HepG2 (cell line): ENCODE measurements around the gene NEK7. TPM values are rescaled to one million over a fixed set of nuclear protein-coding genes. Genes with fewer than 3 reads are reported as not detected.
A peak's percentile ranks its signal among the peaks of the same experiment; 100 is the strongest.

ENCODE experiments used
- DR1 ChIP-seq: sonication (generic); formaldehyde crosslinking; IDR thresholded peaks from 2 replicates; pipeline ENCODE4 v1.8.0; 2021; ENCODE audit warnings: mild to moderate bottlenecking, missing genetic modification reagents, inconsistent platforms
- HNRNPH1 ChIP-seq: fragments of 200-400 bp; formaldehyde crosslinking; optimal IDR thresholded peaks from 2 replicates; pipeline ENCODE3; 2017; ENCODE audit warnings: mild to moderate bottlenecking, low read depth, low read length
- IRF2 ChIP-seq: IDR thresholded peaks from 2 replicates; pipeline ENCODE4 v1.6.1; 2018; ENCODE audit warnings: missing genetic modification reagents, missing compliant biosample characterization
- LCORL ChIP-seq, 2 experiments: fragments of 450-650 bp in 1 of 2; sonication (generic) in 1 of 2; formaldehyde crosslinking in 1 of 2; IDR thresholded peaks; 2 replicates each; pipeline versions ENCODE4 v1.5.0 to v1.6.1; 2017 to 2020; ENCODE audit warnings: antibody characterized with exemption in 1 of 2, missing genetic modification reagents in 1 of 2
- NCOR1 ChIP-seq: fragments of 200-600 bp; sonication (generic); IDR thresholded peaks from 2 replicates; pipeline ENCODE4 v1.7.0; 2017; ENCODE audit warnings: antibody characterized with exemption, low read length, borderline replicate concordance
- POLR2A ChIP-seq, 2 experiments: IDR thresholded peaks; 2 replicates each; pipeline ENCODE4 v1.6.1; 2011; ENCODE audit warnings: low read depth in 2 of 2, low read length in 2 of 2, mild to moderate bottlenecking in 1 of 2, moderate library complexity in 1 of 2; ENCODE audit not compliant: insufficient read depth in 1 of 2
- SP2 ChIP-seq: sonication (generic); formaldehyde crosslinking; IDR thresholded peaks from 2 replicates; pipeline ENCODE4 v1.5.1; 2020; ENCODE audit warnings: mild to moderate bottlenecking, missing genetic modification reagents
- SP4 ChIP-seq: sonication (generic); formaldehyde crosslinking; IDR thresholded peaks from 2 replicates; pipeline ENCODE4 v1.8.1; 2023; ENCODE audit warnings: mild to moderate bottlenecking, missing genetic modification reagents
- SRY ChIP-seq: sonication (generic); formaldehyde crosslinking; IDR thresholded peaks from 2 replicates; pipeline ENCODE4 v1.8.0; 2022; ENCODE audit warnings: mild to moderate bottlenecking, missing genetic modification reagents
- ZHX2 ChIP-seq, 2 experiments: sonication (generic) in 1 of 2; formaldehyde crosslinking in 1 of 2; IDR thresholded peaks; 2 replicates each; pipeline versions ENCODE4 v1.6.1 to v1.9.0; 2014 to 2022; ENCODE audit warnings: antibody characterized with exemption in 1 of 2, borderline replicate concordance in 1 of 2, inconsistent platforms in 1 of 2, low read depth in 1 of 2, missing genetic modification reagents in 1 of 2
- ZNF263 ChIP-seq: sonication (generic); formaldehyde crosslinking; IDR thresholded peaks from 2 replicates; pipeline ENCODE4 v1.4.0; 2020; ENCODE audit warnings: missing genetic modification reagents
- ZNF333 ChIP-seq: sonication (generic); formaldehyde crosslinking; IDR thresholded peaks from 2 replicates; pipeline ENCODE4 v1.4.0; 2020; ENCODE audit warnings: mild to moderate bottlenecking, missing genetic modification reagents, borderline replicate concordance
- ZNF335 ChIP-seq: sonication (generic); formaldehyde crosslinking; IDR thresholded peaks from 2 replicates; pipeline ENCODE4 v1.4.0; 2020; ENCODE audit warnings: missing genetic modification reagents
- ZNF501 ChIP-seq: sonication (generic); formaldehyde crosslinking; IDR thresholded peaks from 2 replicates; pipeline ENCODE4 v1.5.1; 2020; ENCODE audit warnings: mild to moderate bottlenecking, moderate library complexity, missing genetic modification reagents
- ZNF788 ChIP-seq: sonication (generic); formaldehyde crosslinking; IDR thresholded peaks from 2 replicates; pipeline ENCODE4 v1.5.0; 2020; ENCODE audit warnings: mild to moderate bottlenecking, missing genetic modification reagents, borderline replicate concordance
- polyA plus RNA-seq, 8 experiments: library from polyadenylated mRNA; depleted of rRNA in 3 of 8; stranded (reverse) in 7 of 8; unstranded in 1 of 8; fragments of >200 nt; fragmentation: Illumina TruSeq in 4 of 8; extraction: Trizol in 4 of 8; gene quantifications; 2 replicates each; pipeline versions ENCODE4 v1.2.1 to v1.2.3, GENCODE V29; 2011 to 2016; ENCODE audit warnings: low read depth in 4 of 8, missing spikeins in 1 of 8, mixed read lengths in 1 of 8; ENCODE audit not compliant: insufficient read depth in 1 of 8
- total RNA-seq, 5 experiments: library from RNA; depleted of rRNA; stranded (reverse); fragments of >200 nt; fragmentation: Illumina TruSeq; extraction: Trizol; gene quantifications; 2 replicates each; pipeline ENCODE4 v1.2.3, GENCODE V29; 2016; ENCODE audit warnings: low read depth in 1 of 5
- TF ChIP-seq, protein P1 (sequence below): sonication (generic); formaldehyde crosslinking; IDR thresholded peaks from 2 replicates; pipeline ENCODE4 v1.5.0; 2020; ENCODE audit warnings: missing genetic modification reagents, mild to moderate bottlenecking, borderline replicate concordance
- TF ChIP-seq, protein P2 (sequence below): sonication (generic); formaldehyde crosslinking; IDR thresholded peaks from 2 replicates; pipeline ENCODE4 v1.4.0; 2020; ENCODE audit warnings: missing genetic modification reagents
- TF ChIP-seq, protein P3 (sequence below): sonication (generic); formaldehyde crosslinking; IDR thresholded peaks from 2 replicates; pipeline ENCODE4 v1.5.0; 2020; ENCODE audit warnings: missing genetic modification reagents

Gene NEK7
- total and polyA plus RNA-seq, 2 of the 13 experiments (the other 11 are each of a cell fraction or from before 2014, with no cell fraction given): 18.1 to 19.2 TPM

DNA sequence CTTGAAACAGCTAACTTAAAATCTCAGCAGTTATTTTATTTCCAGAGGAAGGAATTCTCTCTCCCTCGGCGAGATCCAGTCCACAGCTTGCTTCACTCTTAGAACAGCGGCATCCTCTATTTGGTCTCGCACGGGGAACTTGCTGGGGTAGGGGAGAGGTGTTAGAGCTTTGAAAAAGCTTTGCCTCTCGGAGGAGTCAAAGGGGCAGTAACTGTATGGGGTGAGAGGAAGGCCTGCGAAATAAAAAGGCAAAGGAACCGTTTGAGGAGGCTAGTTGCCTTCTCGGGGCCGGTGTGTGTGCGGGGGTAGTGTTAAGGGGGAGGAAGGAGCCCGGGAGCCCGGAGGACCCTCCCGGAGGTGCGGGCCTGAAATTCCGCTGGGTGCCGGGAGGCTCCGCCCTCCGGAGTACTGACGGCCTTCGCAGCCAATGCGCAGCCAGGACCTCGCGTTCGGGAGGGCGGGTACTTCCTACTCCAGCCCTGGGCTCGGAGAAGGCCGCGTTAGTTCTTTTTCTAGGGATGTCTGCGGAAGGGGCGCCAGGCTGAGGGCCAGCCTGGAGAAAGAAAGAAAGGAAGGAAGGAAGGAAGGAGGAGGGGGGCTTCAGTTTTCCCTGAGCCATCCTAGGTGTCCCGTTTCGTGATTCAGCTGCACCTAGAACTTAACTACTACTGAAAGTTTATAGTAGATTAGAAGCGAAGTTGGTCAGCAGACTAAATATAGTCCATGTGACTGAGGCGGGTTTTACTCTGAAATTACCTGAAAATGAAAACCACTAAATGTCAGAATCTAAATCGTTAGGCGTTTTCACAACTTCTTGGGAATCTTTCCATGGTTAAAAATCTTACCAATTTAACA is 2.2 kb downstream of the NEK7 start (continued):
- TF ChIP-seq ZHX2 (IDR thresholded peaks at IDR 0.05; ENCODE audit: low read depth) (no peak), ZHX2 (CRISPR knock-in tag; IDR thresholded peaks at IDR 0.05; ENCODE audit: borderline replicate concordance) (no peak), LCORL (IDR thresholded peaks at IDR 0.05) (no peak), LCORL (CRISPR knock-in tag; IDR thresholded peaks at IDR 0.05) (no peak), ZNF788 (CRISPR knock-in tag) (peak; percentile 75; the same call in 1 of the 2 replicates), IRF2 (CRISPR knock-in tag) (no peak), ZNF263 (CRISPR knock-in tag) (no peak; the same call in 1 of the 2 replicates), ZNF501 (peak; percentile 42), POLR2A (IDR thresholded peaks at IDR 0.05; ENCODE audit: insufficient read depth in 1 of 2, low read depth in 2 of 2, low read length in 2 of 2) (peak; percentile 82 to 88), DR1 (CRISPR knock-in tag) (peak; percentile 67; the same call in 1 of the 2 replicates), NCOR1 (no peak), ZNF333 (CRISPR knock-in tag) (no peak), HNRNPH1 (no peak), SP4 (CRISPR knock-in tag) (peak; percentile 62), SRY (CRISPR knock-in tag) (no peak), SP2 (CRISPR knock-in tag) (peak; percentile 92), ZNF335 (CRISPR knock-in tag) (peak; percentile 51; the same call in 1 of the 2 replicates)
- TF ChIP-seq, protein P1, sequence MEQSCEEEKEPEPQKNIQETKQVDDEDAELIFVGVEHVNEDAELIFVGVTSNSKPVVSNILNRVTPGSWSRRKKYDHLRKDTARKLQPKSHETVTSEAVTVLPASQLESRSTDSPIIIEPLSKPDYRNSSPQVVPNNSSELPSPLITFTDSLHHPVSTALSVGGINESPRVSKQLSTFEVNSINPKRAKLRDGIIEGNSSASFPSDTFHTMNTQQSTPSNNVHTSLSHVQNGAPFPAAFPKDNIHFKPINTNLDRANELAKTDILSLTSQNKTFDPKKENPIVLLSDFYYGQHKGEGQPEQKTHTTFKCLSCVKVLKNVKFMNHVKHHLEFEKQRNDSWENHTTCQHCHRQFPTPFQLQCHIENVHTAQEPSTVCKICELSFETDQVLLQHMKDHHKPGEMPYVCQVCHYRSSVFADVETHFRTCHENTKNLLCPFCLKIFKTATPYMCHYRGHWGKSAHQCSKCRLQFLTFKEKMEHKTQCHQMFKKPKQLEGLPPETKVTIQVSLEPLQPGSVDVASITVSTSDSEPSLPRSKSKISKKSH (CRISPR knock-in tag): no peak
- TF ChIP-seq, protein P2, sequence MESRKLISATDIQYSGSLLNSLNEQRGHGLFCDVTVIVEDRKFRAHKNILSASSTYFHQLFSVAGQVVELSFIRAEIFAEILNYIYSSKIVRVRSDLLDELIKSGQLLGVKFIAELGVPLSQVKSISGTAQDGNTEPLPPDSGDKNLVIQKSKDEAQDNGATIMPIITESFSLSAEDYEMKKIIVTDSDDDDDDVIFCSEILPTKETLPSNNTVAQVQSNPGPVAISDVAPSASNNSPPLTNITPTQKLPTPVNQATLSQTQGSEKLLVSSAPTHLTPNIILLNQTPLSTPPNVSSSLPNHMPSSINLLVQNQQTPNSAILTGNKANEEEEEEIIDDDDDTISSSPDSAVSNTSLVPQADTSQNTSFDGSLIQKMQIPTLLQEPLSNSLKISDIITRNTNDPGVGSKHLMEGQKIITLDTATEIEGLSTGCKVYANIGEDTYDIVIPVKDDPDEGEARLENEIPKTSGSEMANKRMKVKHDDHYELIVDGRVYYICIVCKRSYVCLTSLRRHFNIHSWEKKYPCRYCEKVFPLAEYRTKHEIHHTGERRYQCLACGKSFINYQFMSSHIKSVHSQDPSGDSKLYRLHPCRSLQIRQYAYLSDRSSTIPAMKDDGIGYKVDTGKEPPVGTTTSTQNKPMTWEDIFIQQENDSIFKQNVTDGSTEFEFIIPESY (CRISPR knock-in tag): no peak
- TF ChIP-seq, protein P3, sequence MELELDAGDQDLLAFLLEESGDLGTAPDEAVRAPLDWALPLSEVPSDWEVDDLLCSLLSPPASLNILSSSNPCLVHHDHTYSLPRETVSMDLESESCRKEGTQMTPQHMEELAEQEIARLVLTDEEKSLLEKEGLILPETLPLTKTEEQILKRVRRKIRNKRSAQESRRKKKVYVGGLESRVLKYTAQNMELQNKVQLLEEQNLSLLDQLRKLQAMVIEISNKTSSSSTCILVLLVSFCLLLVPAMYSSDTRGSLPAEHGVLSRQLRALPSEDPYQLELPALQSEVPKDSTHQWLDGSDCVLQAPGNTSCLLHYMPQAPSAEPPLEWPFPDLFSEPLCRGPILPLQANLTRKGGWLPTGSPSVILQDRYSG (CRISPR knock-in tag): no peak
